ENCODE data around the gene H19.

GRCh38 chr11:1963864-1964263 lies 33.8 kb downstream of the H19 start:
- TF ChIP-seq GATA3 (IDR thresholded peaks at IDR 0.05; ENCODE audit: low read depth, low read length) (no peak), GATA2 (IDR thresholded peaks at IDR 0.05; ENCODE audit: low read depth, low read length) (no peak)

All from SH-SY5Y (cell line).